K562 (cell line): Measurements from ENCODE around the gene STARD3NL. TPM values are rescaled to one million over a fixed set of nuclear protein-coding genes. Genes with fewer than 3 reads are reported as not detected.
A peak's percentile ranks its signal among the peaks of the same experiment; 100 is the strongest.

Experiments used
- ATF7 ChIP-seq: fragments of 450-650 bp; IDR thresholded peaks from 2 replicates; pipeline ENCODE4 v1.7.1; 2014; ENCODE audit warnings: mild to moderate bottlenecking, moderate library complexity
- BHLHE40 ChIP-seq: IDR thresholded peaks from 2 replicates; pipeline ENCODE4 v1.6.1; 2011; ENCODE audit warnings: low read length, improper control_type of control experiment
- CCNT2 ChIP-seq: IDR thresholded peaks from 2 replicates; pipeline ENCODE4 v1.6.1; 2011; ENCODE audit warnings: borderline replicate concordance, low read depth, mild to moderate bottlenecking, moderate library complexity, mixed read lengths, low read length; ENCODE audit not compliant: insufficient read length; ENCODE audit errors: extremely low read depth
- CHD4 ChIP-seq: fragments of 200-600 bp; sonication (generic); IDR thresholded peaks from 3 replicates; pipeline ENCODE4 v1.6.1; 2012; ENCODE audit warnings: low read depth, mild to moderate bottlenecking, mixed read lengths, low read length, inconsistent platforms; ENCODE audit not compliant: insufficient read depth, insufficient replicate concordance, poor library complexity, severe bottlenecking
- CTBP1 ChIP-seq: fragments of 450-650 bp; IDR thresholded peaks from 2 replicates; pipeline ENCODE4 v1.6.1; 2016; ENCODE audit warnings: borderline replicate concordance
- EHMT2 ChIP-seq: fragments of 450-650 bp; IDR thresholded peaks from 2 replicates; pipeline ENCODE4 v1.6.1; 2018; ENCODE audit warnings: antibody characterized with exemption
- EP400 ChIP-seq: fragments of 450-650 bp; IDR thresholded peaks from 2 replicates; pipeline ENCODE4 v1.6.1; 2017; ENCODE audit warnings: antibody characterized with exemption, mild to moderate bottlenecking, moderate library complexity
- HIVEP1 ChIP-seq: fragments of 250-450 bp; sonication (Bioruptor Pico); IDR thresholded peaks from 2 replicates; pipeline ENCODE4 v1.4.0; 2020; ENCODE audit warnings: mild to moderate bottlenecking
- KLF13 ChIP-seq: fragments of 450-650 bp; IDR thresholded peaks from 2 replicates; pipeline ENCODE4 v1.6.1; 2016; ENCODE audit warnings: missing genetic modification characterization, low read depth, mild to moderate bottlenecking, missing compliant biosample characterization, moderate library complexity, borderline replicate concordance
- NCOA4 ChIP-seq: fragments of 450-650 bp; IDR thresholded peaks from 2 replicates; pipeline ENCODE4 v1.6.1; 2018; ENCODE audit warnings: mild to moderate bottlenecking; ENCODE audit not compliant: partially characterized antibody
- OTX1 ChIP-seq: fragments of 450-650 bp; formaldehyde crosslinking; IDR thresholded peaks from 2 replicates; pipeline ENCODE4 v1.4.0; 2022; ENCODE audit warnings: mild to moderate bottlenecking
- RBBP5 ChIP-seq: fragments of 200-600 bp; sonication (generic); IDR thresholded peaks from 2 replicates; pipeline ENCODE4 v1.6.1; 2012; ENCODE audit warnings: borderline replicate concordance, mild to moderate bottlenecking, low read length, control low read depth, inconsistent platforms; ENCODE audit not compliant: insufficient read depth, poor library complexity, severe bottlenecking
- RBM17 ChIP-seq: fragments of 200-400 bp; formaldehyde crosslinking; IDR thresholded peaks from 2 replicates; pipeline ENCODE4 v1.6.1; 2017; ENCODE audit warnings: low read depth, mild to moderate bottlenecking, low read length, borderline replicate concordance
- RBM39 ChIP-seq: fragments of 200-400 bp; formaldehyde crosslinking; optimal IDR thresholded peaks from 2 replicates; pipeline ENCODE3; 2018; ENCODE audit warnings: low read depth, low read length
- SMARCB1 ChIP-seq: IDR thresholded peaks from 2 replicates; pipeline ENCODE4 v1.6.1; 2011; ENCODE audit warnings: improper control_type of control experiment, low read depth; ENCODE audit not compliant: insufficient read length
- SP1 ChIP-seq: sonication (generic); formaldehyde crosslinking; IDR thresholded peaks from 2 replicates; pipeline ENCODE4 v1.8.1; 2022; ENCODE audit warnings: mild to moderate bottlenecking, missing genetic modification reagents
- SRF ChIP-seq, 2 experiments: fragments of 250-450, 450-650 bp in 1 of 2; sonication (Bioruptor Pico) in 1 of 2; sonication (generic) in 1 of 2; formaldehyde crosslinking; IDR thresholded peaks; 2 replicates each; pipeline versions ENCODE4 v1.5.0 to v1.5.1; 2020 to 2022; ENCODE audit warnings: mild to moderate bottlenecking in 1 of 2, missing genetic modification reagents in 1 of 2
- ZFX ChIP-seq: sonication (generic); formaldehyde crosslinking; IDR thresholded peaks from 2 replicates; pipeline ENCODE4 v1.8.0; 2022; ENCODE audit warnings: mild to moderate bottlenecking, missing genetic modification reagents, moderate library complexity
- ZHX1 ChIP-seq: fragments of 150-350 bp; conservative IDR thresholded peaks from 2 replicates; pipeline ENCODE4 v1.6.1; 2014; ENCODE audit warnings: low read length
- ZNF140 ChIP-seq: fragments of 250-450 bp; sonication (Bioruptor Pico); IDR thresholded peaks from 2 replicates; pipeline ENCODE4 v1.8.0; 2021; ENCODE audit warnings: moderate library complexity, mild to moderate bottlenecking, inconsistent platforms
- ZNF143 ChIP-seq: sonication (generic); formaldehyde crosslinking; IDR thresholded peaks from 2 replicates; pipeline ENCODE4 v1.9.0; 2022; ENCODE audit warnings: mild to moderate bottlenecking, missing genetic modification reagents
- ZNF282 ChIP-seq: sonication (generic); formaldehyde crosslinking; IDR thresholded peaks from 2 replicates; pipeline ENCODE4 v1.8.1; 2023; ENCODE audit warnings: missing genetic modification reagents
- ZNF449 ChIP-seq: fragments of 250-450 bp; sonication (Bioruptor Pico); IDR thresholded peaks from 2 replicates; pipeline ENCODE4 v1.8.0; 2022; ENCODE audit warnings: moderate library complexity, mild to moderate bottlenecking, inconsistent platforms
- polyA plus RNA-seq, 8 experiments: library from polyadenylated mRNA; depleted of rRNA in 4 of 8; stranded (reverse) in 5 of 8; unstranded in 3 of 8; fragments of >200 nt; fragmentation: Nextera tagmentation in 2 of 8; fragmentation: Illumina TruSeq in 1 of 8; extraction: Ambion mirVana in 2 of 8; extraction: Trizol in 1 of 8; gene quantifications; 2 replicates each; pipeline versions ENCODE4 v1.2.1 to v1.2.3, GENCODE V29; 2011 to 2014; ENCODE audit warnings: inconsistent platforms in 1 of 8, missing spikeins in 1 of 8
- total RNA-seq, 7 experiments: library from RNA; depleted of rRNA in 6 of 7; stranded (reverse); fragments of >200 nt in 6 of 7; fragmentation: Illumina TruSeq in 2 of 7; extraction: Trizol in 2 of 7; gene quantifications; 2 replicates each; pipeline versions ENCODE4 v1.2.1 to v1.2.3, GENCODE V29; 2011 to 2021; ENCODE audit warnings: low replicate concordance in 1 of 7

STARD3NL gene
- total and polyA plus RNA-seq, 9 of the 15 experiments (the other 6 are each of a cell fraction or from before 2014, with no cell fraction given), result 42.2 to 90.0 (median 57.6) TPM

GRCh38 chr7:38178004-38178694, at the start of gene STARD3NL (continued):
- TF ChIP-seq SRF (CRISPR knock-in tag; IDR thresholded peaks at IDR 0.05) (0 out of 4 replicates have a peak, but pooled peaks of 1 of the 2 experiments have one; percentile 56), CTBP1 (peak; percentile 68; the same call in 1 of the 2 replicates), HIVEP1 (CRISPR knock-in tag) (no peak), OTX1 (CRISPR knock-in tag) (no peak), ZNF449 (CRISPR knock-in tag) (no peak), RBBP5 (peak; percentile 77), CCNT2 (peak; percentile 63), ATF7 (peak; percentile 96), SMARCB1 (peak; percentile 41), ZHX1 (no peak), NCOA4 (no peak), EP400 (peak; percentile 50), CHD4 (peak; percentile 50), KLF13 (peak; percentile 71; the same call in 1 of the 2 replicates), ZNF140 (CRISPR knock-in tag) (no peak), RBM17 (no peak), RBM39 (no peak), ZFX (CRISPR knock-in tag) (peak; percentile 81), SP1 (CRISPR knock-in tag) (peak; percentile 78), BHLHE40 (no peak), EHMT2 (0 out of 2 replicates have a peak, but pooled peaks have one; percentile 8), ZNF143 (CRISPR knock-in tag) (0 out of 2 replicates have a peak, but pooled peaks have one; percentile 18), ZNF282 (CRISPR knock-in tag) (no peak)
